Skeletal muscle tissue (tissue), 4 donors: ENCODE measurements around the gene FAM13B. TPM values are rescaled to one million over a fixed set of nuclear protein-coding genes. Genes with fewer than 3 reads are reported as not detected.
"Not testable (repeated sequence)": the region's sequence is repeated elsewhere in the genome, so short reads cannot be mapped to it uniquely, and the experiment has no call there.

Experiments
- H3K27ac ChIP-seq: one replicate; pipeline ENCODE4 v1.7.0; 2013; ENCODE audit warnings: mild to moderate bottlenecking, low read depth, low read length, inconsistent platforms
- H3K27me3 ChIP-seq, 3 donors: one replicate each; pipeline ENCODE4 v1.7.0; 2013; ENCODE audit warnings: low read length in 3 of 3; ENCODE audit not compliant: control insufficient read depth in 3 of 3, insufficient read depth in 3 of 3
- H3K36me3 ChIP-seq, 3 donors: one replicate each; pipeline ENCODE4 v1.7.0; 2013; ENCODE audit warnings: low read length in 3 of 3; ENCODE audit not compliant: control insufficient read depth in 3 of 3, insufficient read depth in 3 of 3
- H3K4me1 ChIP-seq, 3 donors: one replicate each; pipeline ENCODE4 v1.7.0; 2013; ENCODE audit warnings: low read length in 3 of 3, mild to moderate bottlenecking in 3 of 3; ENCODE audit not compliant: control insufficient read depth in 3 of 3, insufficient read depth in 3 of 3
- H3K4me3 ChIP-seq, 3 donors: one replicate each; pipeline ENCODE4 v1.7.0; 2013; ENCODE audit warnings: low read length in 3 of 3
- H3K9ac ChIP-seq, 3 donors: one replicate each; pipeline ENCODE4 v1.7.0; 2013; ENCODE audit warnings: low read length in 3 of 3, mild to moderate bottlenecking in 3 of 3, moderate library complexity in 2 of 3, low read depth in 1 of 3
- H3K9me3 ChIP-seq, 3 donors: one replicate each; pipeline ENCODE4 v1.7.0; 2013; ENCODE audit warnings: low read length in 3 of 3; ENCODE audit not compliant: control insufficient read depth in 3 of 3
- total RNA-seq: library from RNA; depleted of rRNA; stranded (reverse); fragments of >200 nt; gene quantifications from one replicate; pipeline ENCODE4 v1.2.3, GENCODE V29; 2014
- donor health status: Osteomylitis.

FAM13B gene
- total RNA-seq, 1 donor from 2014 or later: 43.8 TPM

GRCh38 chr5:138054847-138055558 is 22.1 kb upstream of the FAM13B start:
- H3K36me3 ChIP-seq: no peaks in the 10 kb centered on the region
- H3K4me3 ChIP-seq: no peak overlapping the region
- H3K4me1 ChIP-seq: no peaks in the 10 kb centered on the region
- peaks cover 4 to 8% (median 5%) of the 10 kb centered on the region in 3 donors for H3K27me3 ChIP-seq
- H3K9ac ChIP-seq: no peak overlapping the region
- no peaks in the 10 kb centered on the region for H3K9me3 ChIP-seq
- no peak overlapping the region for H3K27ac ChIP-seq

GRCh38 chr5:138054206-138054605 is 21.3 kb upstream of the FAM13B start:
- H3K4me3 ChIP-seq: no peak overlapping the region
- H3K4me1 ChIP-seq: no peaks in the 10 kb centered on the region
- H3K9ac ChIP-seq: no peak overlapping the region
- H3K27ac ChIP-seq: no peak overlapping the region
- H3K27me3 ChIP-seq: peaks cover 4 to 8% (median 5%) of the 10 kb centered on the region in 3 donors
- H3K36me3 ChIP-seq: no peaks in the 10 kb centered on the region
- H3K9me3 ChIP-seq: no peaks in the 10 kb centered on the region

- Histone ChIP-seq H3K4me1 (no peaks in the 10 kb centered on the region), H3K9me3 (no peaks in the 10 kb centered on the region), H3K27ac (no peak overlapping the region), H3K27me3 (peaks cover 4 to 8% (median 5%) of the 10 kb centered on the region in 3 donors), H3K9ac (no peak overlapping the region), H3K4me3 (no peak overlapping the region), H3K36me3 (no peaks in the 10 kb centered on the region)
These were observed 20.7 kb upstream of the FAM13B start for GRCh38 chr5:138053554-138053953.

GRCh38 chr5:138052718-138053117 is 19.8 kb upstream of the FAM13B start:
- not testable (repeated sequence) for H3K4me1 ChIP-seq, H3K27ac ChIP-seq, H3K27me3 ChIP-seq, H3K4me3 ChIP-seq, H3K36me3 ChIP-seq, H3K9ac ChIP-seq, H3K9me3 ChIP-seq

GRCh38 chr5:138051441-138052296 is 18.8 kb upstream of the FAM13B start:
- no peak overlapping the region for H3K27ac ChIP-seq
- H3K4me1 ChIP-seq: no peaks in the 10 kb centered on the region
- no peaks in the 10 kb centered on the region for H3K9me3 ChIP-seq
- peaks cover 4 to 8% (median 5%) of the 10 kb centered on the region in 3 donors for H3K27me3 ChIP-seq
- H3K9ac ChIP-seq: no peak overlapping the region
- H3K4me3 ChIP-seq: no peak overlapping the region
- H3K36me3 ChIP-seq: no peaks in the 10 kb centered on the region

- not testable (repeated sequence) for H3K4me1 ChIP-seq, H3K9ac ChIP-seq, H3K36me3 ChIP-seq, H3K27me3 ChIP-seq, H3K4me3 ChIP-seq, H3K27ac ChIP-seq, H3K9me3 ChIP-seq
These were observed 12.4 kb upstream of the FAM13B start for GRCh38 chr5:138045283-138045682.

- Histone ChIP-seq H3K36me3 (no peaks in the 10 kb centered on the region), H3K27ac (no peak overlapping the region), H3K4me3 (no peak overlapping the region), H3K27me3 (no peaks in the 10 kb centered on the region), H3K9ac (no peak overlapping the region), H3K4me1 (peaks cover 0 to 8% (median 0%) of the 10 kb centered on the region in 3 donors), H3K9me3 (no peaks in the 10 kb centered on the region)
These were observed 5.9 kb upstream of the FAM13B start for GRCh38 chr5:138038826-138039225.

GRCh38 chr5:138037907-138038633 is 5.2 kb upstream of the FAM13B start:
- Histone ChIP-seq H3K27ac (no peak overlapping the region), H3K4me1 (peaks cover 0 to 14% (median 5%) of the 10 kb centered on the region in 3 donors), H3K27me3 (no peaks in the 10 kb centered on the region), H3K4me3 (no peak overlapping the region), H3K36me3 (no peaks in the 10 kb centered on the region), H3K9me3 (no peaks in the 10 kb centered on the region), H3K9ac (no peak overlapping the region)

- Histone ChIP-seq H3K27ac (no peak overlapping the region), H3K27me3 (no peaks in the 10 kb centered on the region), H3K4me1 (peaks cover under 1 to 15% (median 5%) of the 10 kb centered on the region in 3 donors), H3K9ac (no peak overlapping the region), H3K9me3 (no peaks in the 10 kb centered on the region), H3K4me3 (no peak overlapping the region), H3K36me3 (no peaks in the 10 kb centered on the region)
These were observed 4.4 kb upstream of the FAM13B start for GRCh38 chr5:138037271-138037670.
